HG03135 (cell line): ENCODE measurements around the gene TBC1D12.
"Not testable (repeated sequence)": the region's sequence is repeated elsewhere in the genome, so short reads cannot be mapped to it uniquely, and the experiment has no call there.

ENCODE experiments used
- ATAC-seq: cut with Tn5 transposase; IDR thresholded peaks from one replicate; pipeline ENCODE4 v1.9.1; 2021; ENCODE audit warnings: mild to moderate bottlenecking, moderate library complexity; ENCODE audit not compliant: unreplicated experiment

The TBC1D12 gene

DNA sequence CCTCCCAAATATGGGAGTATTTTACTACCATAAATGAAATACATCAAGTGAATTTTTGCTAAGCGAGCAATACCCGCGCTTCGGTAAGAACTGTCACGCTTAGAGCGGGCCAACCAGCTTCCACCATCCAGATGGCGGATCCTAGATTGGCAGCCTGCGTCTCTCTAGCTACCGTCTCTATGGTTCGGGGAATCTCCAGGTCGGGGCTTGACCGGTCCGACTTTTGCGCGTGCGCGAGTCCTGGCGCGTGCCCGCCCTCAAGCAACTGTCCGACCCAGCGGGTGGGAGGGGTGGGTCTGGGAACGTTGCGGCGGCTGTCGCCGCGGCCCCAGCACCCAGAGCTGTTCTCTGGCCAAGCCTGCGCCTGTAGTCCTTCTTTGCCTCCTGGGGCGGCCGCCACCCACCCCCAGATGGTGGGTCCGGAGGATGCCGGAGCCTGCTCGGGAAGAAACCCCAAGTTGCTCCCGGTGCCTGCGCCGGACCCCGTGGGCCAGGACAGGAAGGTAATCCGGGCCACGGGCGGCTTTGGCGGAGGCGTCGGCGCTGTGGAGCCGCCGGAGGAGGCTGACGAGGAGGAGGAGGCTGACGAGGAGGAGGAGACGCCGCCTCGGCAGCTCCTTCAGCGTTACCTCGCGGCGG is at the start of gene TBC1D12:
Gene TBC1D12 (plus strand): TSS at position 338 of the 639 bp plus-strand sequence. CDS start 73 bp downstream, at position 411.
- peak; percentile 59 for ATAC-seq

DNA sequence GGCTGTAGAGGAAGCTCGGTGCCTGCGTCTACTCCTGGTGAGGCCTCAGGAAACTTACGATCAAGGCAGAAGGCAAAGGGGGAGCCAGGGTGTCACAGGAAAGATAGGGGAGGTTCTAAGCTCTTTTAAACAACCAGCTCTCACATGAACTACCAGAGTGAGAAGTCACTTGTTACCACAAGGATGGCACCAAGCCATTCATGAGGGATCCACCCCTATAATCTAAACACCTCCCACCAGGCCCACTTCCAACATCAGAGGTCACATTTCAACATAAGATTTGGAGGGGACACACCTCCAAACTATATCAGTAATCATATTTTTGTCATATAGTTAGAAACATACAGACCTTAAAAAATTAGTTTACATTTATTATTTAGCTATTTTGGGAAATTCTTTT is 49.0 kb upstream of the TBC1D12 start:
- ATAC-seq = no peak

DNA sequence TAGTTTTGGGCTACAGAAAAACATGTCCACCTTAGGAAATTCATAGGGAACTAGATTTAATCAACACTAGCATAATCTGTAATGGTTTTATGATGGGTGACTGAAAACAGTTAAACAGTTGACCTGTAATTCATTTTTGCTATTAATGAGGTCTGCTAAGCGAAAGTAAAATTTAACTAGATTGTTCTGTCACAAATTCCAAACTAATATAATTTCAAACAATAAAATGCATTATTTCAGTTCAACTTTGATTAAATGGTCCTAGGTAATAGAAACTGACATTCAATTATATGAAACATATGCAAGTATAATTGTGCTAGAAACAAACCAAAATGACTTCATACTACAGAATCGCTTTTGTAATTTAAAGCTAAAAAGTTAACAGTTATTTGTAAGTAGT is 46.5 kb upstream of the TBC1D12 start:
- no peak for ATAC-seq

DNA sequence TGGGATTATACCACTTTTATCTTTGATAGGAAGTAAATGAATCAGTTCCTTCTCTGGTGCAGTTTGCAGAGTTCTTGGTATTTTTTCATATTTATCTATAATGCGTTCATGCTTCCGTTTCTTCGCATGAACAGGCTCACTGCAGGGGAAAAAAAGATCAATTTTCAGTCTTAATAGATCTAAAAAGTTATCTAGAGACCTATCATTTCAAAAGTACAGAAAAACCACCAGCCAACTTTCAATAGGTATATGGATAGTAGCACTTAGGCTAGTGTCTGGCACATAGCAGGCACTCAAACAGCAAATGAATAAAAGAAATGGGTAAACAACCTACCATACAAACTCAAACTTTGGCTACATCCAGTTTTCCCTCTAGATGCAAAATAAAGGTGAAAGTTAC is 45.1 kb upstream of the TBC1D12 start:
- no peak for ATAC-seq

DNA sequence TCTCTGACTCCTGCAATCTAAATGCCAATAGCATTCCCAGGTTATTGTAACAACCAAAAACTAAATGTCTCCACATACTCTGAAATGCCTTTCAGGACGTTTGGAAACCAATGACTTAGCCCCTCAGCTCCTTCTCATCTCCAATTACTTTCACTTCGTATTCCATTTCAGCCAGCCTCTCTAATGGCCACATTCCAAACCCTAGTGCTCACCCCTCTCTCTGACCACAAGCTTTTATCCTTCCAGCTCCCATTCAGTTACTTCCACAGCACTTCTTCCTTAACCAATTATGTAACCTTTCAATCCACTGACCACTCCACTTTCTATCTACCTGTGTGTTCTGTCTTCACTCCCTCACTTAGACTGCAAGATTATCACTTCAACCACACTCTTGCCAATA is 43.9 kb upstream of the TBC1D12 start:
- ATAC-seq = no peak

DNA sequence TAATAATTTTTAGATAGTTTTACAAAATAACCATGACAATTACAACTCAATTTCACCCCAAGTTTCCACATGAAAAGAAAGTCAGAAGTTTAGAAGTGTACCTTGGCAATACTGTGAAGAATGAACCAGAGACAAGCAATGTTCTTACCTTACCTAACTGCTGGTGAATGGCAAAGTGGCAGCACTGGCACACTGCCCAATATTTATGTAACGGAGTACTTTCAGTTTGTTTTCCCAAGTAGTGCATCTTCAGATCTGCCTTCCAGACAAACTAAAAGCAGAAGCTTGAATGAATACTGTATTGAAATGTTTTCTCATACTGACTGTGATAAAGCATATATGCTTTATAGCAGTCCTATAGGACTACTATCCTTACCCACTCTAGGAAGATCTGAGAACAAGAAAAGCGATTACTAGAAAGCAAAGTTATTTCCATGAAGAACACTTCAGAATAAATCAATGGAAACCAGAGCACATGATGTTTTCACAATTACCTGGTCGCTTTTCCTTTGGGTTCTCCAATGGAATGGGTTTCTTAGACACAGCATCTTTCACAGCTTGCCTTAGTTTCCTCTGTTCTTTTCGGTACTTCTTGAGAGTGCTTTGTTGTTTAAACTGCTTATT is 41.1 kb upstream of the TBC1D12 start:
- no peak for ATAC-seq

DNA sequence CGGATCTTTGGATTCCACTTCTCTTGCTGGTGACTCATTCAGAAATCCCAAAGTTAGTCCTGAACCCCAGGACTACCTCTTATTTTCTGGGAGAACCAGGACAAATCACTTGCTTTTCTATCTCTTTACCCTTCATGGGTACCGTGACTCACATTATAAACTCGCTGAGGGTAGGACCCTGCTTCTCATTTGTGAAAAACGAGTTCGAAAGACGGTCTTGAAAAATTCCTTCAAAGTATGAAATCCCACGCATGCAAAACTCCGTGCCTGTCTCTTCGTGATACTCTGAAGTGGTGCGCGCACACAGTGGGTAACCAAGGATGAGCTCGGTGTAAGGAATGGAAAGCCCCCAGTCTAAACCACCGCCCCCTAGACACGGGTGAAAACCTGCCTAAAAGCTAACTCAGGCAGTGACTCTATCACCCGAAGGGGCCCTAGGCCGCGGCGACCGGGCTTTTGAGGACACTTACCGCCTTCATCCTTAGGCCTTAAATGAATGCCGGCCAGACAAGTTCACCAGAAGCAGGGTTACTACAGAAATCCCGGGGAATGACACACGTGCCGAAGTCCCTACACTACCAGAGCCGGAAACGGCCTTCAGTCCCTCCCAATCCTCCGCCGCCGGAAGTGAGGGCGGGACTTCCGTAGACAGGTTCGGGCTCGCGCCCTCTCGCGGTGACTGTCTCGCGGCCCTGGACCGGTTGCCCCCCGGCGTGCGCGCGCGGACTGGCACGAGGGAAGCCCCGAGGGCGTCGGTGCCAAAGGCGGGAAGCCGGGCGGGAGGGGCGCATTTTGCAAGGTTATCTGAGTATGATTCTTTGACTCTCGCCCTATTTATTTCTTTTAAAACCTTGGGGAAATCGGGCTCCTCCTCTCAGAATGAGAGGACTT is 39.7 kb upstream of the TBC1D12 start, which contains the start of gene NOC3L:
Gene NOC3L (minus strand): TSS at position 580 of the 891 bp plus-strand sequence. CDS start 101 bp downstream, at position 479.
- peak; percentile 100 for ATAC-seq

DNA sequence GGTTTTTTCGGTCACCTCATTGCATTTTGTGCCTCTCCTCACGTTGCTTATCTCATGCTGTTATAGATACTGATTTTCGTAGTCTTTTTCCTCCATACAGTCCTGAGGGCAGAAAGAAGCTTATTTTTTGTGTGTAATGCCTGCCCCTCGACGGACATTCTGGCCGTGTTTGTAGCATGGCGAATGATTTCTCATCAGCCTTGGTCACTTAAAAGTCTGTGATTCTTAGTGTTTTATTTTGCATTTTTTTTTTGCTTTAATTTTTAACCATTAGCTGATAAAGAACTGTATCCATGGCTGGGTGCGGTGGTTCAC is 39.1 kb upstream of the TBC1D12 start:
- ATAC-seq = peak; percentile 18

DNA sequence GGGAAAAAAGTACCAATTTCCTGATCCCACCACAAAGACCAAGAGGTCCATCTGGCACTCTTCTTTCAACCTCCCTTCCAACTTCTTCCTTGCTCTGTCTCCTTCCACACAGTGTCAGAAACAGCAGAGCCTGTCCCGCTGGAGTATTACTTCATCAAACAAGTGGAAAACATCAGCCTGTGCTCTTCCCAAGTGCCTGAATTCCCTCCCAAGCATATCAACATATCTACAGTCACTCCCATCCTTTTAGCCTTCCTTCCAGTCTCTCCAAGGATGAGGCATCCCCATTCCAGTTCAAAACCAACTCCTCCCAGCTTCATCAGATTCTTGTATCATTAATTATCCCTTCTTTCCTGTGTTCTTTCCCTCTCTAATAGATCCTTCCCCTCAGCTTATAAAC is 37.9 kb upstream of the TBC1D12 start:
- no peak for ATAC-seq

DNA sequence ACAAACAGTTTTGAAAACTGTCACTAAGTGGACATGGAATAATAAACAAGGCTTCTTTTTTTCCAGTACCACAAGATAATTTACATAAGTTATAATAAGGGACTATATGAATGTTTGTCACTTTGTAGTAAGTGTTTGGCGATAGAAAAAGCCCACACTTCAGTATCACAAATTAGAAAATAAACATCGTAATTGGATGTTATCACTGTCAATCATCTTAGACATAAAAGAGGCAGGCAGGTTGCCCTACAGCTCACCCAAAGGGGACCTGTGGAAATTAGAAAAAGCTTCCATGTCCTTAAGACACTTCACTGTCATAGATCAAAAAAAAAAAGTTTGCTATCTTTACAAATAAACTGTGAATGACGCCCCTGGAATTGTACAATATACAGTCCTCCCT is 36.0 kb upstream of the TBC1D12 start:
- ATAC-seq = no peak

DNA sequence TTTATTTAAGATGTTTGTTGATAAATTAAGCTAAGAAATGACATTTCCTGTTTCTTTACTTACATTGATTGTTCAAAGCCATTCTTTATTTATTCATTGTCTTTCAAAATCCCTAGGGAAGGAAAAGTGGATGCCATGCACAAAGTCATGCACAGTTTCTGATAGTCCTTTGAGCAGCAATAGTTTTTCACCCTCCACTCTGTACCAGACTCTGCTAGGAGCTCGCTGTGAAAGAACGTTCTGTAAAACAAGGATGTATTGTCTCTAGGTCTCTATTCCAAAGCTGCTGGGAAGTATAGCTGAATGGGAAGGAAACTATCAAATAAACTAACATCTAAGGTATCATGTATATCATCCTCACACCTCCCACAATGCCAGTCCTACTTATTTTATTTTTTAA is 31.8 kb upstream of the TBC1D12 start:
- no peak for ATAC-seq

DNA sequence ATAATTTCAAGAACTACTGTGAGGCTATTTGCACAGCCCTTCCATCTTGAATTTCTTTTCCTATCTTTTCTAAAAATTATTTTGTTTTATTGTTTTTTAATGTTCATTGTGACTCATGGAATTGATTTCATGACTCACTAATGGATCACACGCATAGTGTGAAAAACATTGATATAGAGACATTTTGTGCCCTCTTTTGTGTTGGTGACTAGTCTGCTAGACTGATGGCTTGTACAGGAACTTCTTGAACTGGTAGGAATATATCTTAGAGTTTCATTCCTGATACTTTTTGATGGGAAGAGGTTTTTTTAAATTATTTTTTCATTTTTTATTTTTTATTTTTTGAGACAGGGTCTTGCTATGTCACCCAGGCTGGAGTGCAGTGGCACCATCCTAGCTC is 27.0 kb upstream of the TBC1D12 start:
- no peak for ATAC-seq

DNA sequence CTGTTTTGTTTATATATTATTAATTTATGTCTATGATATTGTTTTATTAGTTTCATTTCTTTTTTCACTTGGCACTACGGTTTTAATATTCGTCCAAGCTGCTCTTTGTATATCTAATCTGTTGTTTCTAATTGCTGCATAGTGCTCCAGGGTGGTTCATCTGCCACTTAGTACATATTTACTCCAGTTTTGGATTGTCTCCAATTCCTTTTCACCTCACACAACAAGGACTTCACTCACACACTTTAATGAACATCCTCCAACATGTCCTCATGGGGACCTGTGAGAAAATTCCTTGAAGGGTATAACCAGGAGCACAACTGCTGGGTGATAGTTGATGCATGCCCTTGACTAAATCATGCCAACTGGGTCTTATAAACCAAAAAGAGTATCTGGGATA is 25.5 kb upstream of the TBC1D12 start:
- no peak for ATAC-seq

DNA sequence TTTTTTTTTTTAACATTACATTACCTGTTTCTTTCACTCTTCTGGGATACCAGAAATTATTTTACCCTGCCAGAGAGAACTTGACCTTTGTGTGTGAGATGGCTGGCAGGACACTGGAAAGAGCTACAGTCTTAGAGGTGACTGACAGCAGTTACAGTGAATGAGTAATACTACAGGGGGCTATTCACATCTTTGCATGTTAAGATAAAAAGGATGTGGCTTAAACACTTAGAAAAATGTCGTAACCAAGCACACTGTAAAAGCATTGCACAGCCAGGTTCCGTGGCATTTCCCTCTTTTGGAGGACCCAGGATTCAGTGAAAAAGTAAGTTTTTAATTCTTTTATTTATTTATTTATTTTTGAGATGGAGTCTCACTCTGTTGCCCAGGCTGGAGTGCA is 18.8 kb upstream of the TBC1D12 start:
- ATAC-seq = no peak

DNA sequence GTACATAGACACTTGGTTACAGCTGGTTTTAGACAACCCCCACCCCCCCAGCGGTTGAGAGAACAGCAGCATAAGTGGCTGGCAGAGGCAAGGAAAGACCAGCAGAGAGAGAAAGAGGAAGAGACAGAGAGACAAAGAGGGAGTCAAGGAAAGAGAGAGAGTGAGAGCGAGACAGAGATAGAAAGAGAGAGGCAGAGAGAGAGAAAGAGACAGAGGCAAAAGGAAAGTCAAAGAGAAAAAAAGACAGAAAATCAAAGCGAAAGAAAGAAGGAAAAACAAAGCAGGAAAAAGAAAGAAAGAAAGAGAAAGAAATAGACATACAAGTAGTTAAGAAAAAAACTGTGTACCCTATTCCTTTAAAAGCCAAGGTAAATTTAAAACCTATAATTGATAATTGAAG is 16.6 kb upstream of the TBC1D12 start:
- ATAC-seq = not testable (repeated sequence)

DNA sequence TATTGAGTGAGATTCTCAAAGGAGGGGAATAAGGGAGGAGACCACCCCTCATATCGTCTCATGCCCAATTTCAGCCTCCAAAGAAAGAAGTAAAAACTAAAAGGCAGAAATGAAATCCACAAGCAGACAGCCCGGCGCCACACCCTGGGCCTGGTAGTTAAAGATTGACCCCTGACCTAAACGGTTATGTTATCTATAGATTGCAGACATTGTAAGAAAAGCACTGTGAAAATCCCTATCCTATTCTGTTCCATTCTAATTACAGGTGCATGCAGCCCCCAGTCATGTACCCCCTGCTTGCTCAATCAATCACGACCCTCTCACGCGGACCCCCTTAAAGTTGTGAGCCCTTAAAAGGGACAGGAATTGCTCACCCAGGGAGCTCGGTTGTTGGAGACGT is 10.2 kb upstream of the TBC1D12 start:
- ATAC-seq = not testable (repeated sequence)

DNA sequence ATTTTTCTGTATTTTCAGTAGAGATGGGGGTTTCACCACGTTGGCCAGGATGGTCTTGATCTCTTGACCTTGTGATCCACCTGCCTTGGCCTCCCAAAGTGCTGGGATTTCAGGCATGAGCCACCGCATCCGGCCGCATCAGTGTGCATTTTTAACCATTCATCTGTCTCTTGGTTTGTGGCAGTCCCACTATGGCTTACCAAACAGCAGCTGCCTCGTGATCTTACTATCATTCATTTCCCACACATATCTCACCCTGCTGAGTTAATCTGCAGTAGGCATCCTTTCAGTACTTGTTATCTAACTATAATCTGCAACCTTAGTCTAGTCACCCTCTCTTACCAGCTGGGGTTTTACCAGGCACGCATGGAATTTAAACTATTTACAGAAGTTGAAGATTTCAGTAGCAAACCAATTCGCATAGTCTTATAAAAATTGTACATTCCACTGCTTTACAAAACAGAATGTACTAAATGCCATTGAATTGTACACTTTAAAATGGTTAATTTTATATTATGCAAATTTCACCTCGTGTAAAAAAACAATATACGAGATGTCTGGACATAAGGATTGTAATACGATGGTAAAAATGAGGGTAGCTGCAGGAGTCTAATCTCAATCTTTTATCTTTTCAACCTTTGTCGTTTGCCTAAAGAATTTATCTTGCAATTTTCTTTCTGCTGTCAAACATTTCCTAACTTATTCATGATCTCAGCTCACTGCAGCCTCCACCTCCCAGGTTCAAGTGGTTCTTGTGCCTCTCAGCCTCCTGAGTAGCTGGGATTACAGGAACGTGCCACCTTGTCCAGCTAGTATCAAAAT is 4.6 kb upstream of the TBC1D12 start:
- ATAC-seq = no peak

DNA sequence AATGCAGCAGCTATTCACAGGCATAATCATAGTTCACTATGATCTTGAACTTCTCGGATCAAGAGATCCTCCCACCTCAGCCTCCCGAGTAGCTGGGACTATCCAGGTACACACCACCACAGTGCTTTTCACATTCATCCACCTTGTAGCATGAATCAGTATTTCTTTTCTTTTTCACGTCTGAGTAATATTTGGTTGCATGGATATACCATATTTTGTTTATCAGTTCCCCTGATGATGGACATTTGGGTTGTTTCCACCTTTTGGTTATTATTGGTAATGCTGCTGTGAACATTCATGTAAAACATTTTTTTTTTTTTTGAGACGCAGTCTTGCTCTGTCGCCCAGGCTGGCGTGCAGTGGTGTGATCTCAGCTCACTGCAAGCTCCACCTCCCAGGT is 3.6 kb upstream of the TBC1D12 start:
- no peak for ATAC-seq

DNA sequence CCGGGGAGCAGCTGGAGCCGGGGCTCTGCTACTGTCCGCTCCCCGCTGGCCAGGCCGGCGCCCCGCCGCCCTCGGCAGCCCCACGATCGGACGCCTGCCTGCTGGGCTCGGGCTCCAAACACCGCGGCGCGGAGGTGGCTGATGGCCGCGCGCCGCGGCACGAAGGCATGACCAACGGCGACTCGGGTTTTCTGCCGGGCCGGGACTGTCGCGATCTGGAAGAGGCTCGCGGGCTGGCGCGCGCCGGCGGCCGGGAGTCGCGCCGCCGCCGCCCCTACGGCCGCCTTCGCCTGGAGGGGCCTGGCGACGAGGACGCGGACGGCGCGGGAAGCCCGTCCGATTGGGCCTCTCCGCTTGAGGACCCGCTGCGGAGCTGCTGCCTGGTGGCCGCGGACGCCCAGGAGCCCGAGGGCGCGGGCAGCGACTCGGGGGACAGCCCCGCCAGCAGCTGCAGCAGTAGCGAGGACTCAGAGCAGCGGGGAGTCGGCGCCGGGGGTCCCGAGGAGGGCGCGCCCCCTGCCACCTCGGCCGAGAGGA is 570 bp downstream of the TBC1D12 start:
- peak; percentile 30 for ATAC-seq

DNA sequence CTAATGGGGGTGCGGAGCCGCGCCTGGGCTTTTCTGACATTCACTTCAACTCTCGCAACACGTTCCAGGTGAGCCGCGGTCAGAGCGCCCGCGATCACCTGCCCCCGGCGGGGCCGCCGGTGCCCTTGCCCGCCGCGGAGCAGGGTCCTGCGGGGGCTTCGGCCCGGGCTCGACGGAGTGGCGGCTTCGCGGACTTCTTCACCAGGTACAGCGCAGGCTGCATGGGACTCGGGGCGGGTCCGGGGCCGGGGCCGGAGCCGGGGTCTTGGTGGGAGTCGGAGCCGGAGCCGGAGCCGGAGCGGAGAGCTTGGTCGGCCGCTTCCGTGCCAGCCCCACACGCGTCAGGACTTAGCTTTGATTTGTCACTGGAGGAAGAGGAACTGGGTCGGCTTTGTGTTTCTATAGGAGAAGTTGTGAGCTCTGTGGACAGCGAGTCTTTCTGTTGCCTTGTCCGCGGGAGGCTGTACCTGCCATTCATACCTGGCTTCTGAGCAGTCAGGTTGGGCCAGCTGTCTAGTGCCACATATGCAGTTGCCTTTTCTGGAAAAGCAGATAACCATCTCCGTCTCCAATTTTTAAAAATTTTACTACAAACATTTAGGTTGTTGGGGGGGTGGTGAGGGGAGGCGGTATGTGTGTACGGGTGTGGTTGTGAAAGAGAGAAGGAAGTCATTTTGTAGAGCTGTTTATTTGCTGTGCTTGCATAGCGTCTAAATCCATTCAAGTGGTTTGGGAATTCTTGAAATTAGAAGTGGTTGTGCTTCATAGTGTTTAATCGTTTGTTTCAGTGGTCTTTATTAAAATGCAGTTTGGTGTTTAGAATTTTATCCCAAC is 1.3 kb downstream of the TBC1D12 start:
- ATAC-seq = peak; percentile 68
